GM18526 (cell line): Measurements from ENCODE around the gene NEBL.

Experiments
- POLR2A ChIP-seq: IDR thresholded peaks from 3 replicates; pipeline ENCODE4 v1.6.1; 2011; ENCODE audit not compliant: insufficient read length; ENCODE audit errors: extremely low read depth

The NEBL gene

GRCh38 chr10:20912969-20913368 is 15.9 kb upstream of the NEBL start:
- TF ChIP-seq POLR2A: no peak

DNA sequence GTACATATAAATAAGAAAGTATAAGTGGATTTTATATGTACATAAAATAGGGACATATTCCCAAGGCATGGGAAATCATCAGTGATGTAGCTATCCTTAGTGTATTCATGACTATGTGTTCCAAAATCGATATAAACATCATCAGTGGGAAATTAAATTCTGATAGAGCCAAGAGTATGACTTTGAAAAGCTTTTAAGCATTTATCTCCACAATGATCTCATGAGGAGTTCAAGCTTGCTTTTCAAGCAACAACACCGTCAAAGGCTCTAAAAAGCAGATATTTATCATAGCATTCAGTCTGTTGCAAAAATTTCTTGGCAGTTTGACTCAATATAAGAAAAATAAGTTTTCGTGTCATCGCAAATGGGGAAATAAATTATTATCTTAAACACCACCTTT is 14.5 kb upstream of the NEBL start:
- TF ChIP-seq POLR2A: no peak

DNA sequence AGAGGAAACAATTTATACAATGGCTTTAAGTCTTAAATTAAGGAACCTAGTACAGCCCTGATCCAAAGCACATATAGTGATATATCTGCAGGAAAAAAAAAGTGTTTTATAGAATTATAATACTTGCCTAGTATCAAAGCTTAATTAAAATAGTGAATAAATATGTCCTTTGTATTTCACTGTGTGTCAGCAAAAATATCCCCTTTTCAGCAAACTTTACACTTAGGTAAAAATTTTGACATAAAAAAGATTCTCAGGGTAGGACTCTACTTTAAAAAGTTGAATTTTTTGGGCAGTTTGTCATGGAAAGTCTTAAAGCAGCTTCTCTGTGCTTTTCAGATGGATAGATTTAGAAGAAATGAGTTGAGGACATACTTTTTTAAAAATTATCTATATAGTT is 12.7 kb upstream of the NEBL start:
- no peak for TF ChIP-seq POLR2A

DNA sequence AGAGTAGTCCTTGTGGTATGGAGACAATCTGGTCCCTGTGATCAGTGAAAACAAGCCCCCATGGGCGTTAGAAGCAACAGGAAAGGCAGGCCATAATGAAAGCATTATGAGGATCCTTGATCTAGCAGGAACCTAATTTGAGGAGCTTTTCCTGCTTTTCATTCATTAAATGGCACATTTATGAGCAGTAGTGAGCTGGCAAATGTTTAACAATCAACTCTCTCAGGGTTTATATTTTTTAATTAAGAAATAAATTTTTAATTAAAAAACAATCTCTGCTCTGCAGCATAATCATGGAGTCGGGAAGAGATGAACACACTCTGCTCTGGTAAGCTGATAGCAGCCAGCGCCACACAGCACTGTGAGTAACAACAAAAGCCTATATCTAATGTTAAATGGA is 11.3 kb upstream of the NEBL start:
- no peak for TF ChIP-seq POLR2A

GRCh38 chr10:20903635-20904390 is 6.7 kb upstream of the NEBL start:
- no peak for TF ChIP-seq POLR2A

GRCh38 chr10:20901110-20901509 is 4.0 kb upstream of the NEBL start:
- no peak for TF ChIP-seq POLR2A

DNA sequence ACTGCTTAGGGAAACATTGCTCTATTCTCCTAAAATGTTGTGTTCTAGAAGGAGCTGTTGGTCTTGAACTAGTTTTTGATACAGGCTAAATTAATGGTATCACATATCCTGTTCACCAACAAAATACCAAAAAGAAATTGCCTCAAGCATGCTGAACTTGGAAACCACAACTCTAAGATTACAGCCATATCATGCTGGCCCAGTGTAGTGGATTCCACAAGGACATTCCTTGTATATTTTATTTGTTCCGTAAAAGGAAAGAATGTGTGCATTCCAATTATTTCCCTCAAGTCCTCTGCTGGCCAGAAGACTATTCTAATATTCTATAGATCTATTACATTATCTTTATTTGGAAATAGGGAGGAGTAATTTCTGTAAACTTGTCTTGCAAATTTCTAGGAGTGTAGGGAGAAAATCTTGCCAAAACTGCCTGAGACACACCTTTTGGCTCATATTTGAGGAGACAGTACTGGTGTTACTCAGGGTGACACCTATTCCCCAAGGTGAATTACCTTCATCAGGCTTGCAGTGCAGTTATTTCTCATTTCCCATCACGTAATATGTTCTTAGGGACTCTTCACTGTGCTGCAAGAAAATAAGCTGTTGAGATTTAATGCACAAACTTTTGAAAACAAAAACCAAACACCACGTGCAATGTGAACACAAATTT is 1.9 kb upstream of the NEBL start:
- no peak for TF ChIP-seq POLR2A

DNA sequence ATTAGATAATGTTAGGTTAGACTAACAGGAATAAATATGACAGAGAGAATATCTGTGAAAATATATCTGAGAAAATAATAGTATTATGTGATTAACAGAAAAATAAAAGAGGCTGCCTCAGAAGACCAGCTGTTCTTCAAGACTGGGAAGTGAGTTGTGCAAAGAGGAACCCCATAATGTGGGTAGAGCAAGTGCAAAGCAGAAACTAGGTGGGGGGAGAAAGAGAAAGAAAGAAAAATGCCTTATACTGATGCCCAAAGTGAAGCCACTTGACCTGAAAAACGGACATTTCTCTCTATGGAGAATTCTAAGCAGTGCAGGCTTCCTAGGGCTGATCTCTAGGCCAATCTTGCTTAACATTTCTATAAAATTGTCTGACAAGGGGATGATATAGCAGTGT is 3.8 kb downstream of the NEBL start:
- TF ChIP-seq POLR2A: no peak

DNA sequence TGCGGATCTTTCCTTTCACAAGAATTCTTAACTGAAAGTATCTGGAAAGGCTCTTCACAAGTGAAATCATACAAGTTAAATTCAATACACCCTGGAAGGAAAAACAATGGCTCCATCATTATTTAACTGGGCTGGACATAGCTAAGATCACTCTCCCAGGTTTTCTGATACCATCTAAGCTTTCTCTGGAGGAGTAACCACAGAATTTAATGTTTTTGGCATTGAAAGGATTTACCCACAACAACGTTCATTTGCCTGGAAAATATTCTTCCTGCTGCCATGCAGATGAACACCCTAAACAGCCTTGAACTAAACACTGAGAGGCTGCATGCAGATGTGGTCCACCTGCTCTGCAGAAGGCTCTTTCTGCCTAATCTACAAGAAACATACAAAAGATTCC is 4.3 kb downstream of the NEBL start:
- no peak for TF ChIP-seq POLR2A

DNA sequence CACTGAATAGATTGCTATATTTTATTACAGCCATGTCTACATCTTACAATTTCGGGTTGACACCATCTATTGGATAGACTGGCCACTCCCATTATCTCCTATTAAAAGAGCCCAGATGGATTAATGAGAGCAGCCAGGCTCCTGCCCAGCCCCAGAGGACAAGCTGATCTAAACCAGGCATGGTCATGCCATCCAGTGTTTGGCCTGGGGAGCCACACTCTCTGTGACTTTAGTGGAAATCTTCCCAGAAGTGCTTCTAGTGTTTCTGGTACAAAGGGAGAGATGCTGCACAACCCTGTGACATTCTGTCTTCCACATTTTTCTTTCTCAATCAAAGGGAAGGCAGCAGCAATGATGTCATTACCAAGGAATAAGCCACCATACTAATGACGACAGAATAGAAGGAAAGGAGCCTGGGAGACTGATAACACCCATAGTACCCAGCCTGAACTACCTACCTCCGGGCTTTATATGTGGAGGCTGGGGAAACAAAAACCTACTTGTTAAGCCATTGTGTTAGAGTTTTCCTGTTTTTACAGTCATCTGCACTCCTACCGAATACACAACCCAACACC is 5.0 kb downstream of the NEBL start:
- TF ChIP-seq POLR2A: no peak

GRCh38 chr10:20891338-20891714 is 5.8 kb downstream of the NEBL start:
- no peak for TF ChIP-seq POLR2A

GRCh38 chr10:20890491-20891337 is 6.4 kb downstream of the NEBL start:
- no peak for TF ChIP-seq POLR2A

DNA sequence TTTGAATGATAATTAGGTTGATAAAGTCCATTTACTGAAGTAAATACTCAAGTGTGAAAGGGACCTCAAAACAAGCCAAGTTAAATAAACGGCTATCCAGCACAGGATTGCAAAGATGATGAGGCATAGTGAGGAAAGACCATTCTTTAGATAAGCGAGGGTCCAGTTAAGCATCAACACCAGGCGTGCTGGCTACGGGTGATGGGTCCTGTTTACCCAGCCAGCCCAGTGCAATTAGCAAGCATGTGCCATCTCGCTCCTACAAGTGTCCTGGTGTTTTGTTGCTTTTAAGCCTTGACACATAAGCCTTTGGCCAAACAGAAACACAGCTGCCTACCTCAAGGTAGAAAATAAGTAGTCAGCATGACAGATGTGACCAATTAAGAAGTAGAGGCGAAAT is 7.1 kb downstream of the NEBL start:
- no peak for TF ChIP-seq POLR2A

DNA sequence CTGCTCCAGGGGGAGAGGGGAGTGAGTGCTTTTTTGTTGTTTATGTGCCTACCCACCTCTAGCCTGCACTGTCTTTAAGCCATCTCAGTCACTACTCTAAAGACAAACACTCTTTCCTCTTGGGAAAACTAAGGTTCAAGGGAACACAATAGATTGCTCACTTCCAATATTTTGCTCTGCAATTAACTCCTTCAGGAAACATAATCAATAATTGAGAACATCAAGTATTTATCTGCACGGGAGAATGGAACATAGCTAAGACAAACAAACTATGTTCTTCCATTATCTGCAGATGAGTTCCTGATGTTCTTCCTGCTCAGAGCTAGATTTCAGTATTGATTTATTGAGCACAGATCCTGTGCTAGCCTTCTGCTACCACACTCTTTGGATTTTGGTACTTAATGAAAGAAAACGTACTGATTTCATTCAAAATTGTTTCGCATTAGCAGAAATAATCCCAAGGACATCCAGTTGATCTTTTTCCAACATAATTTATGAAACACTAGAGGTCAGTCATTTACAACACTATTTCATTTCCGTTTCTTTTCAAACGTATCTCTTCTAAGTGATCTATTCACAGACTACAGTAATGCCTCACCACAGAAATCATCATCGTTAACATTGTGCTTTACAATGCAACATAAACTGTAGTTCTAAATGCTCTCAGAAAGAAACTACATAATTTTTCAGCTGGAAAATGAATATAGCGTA is 8.3 kb downstream of the NEBL start:
- TF ChIP-seq POLR2A: no peak
